ENCODE data around the gene OR5AL1.
"Not testable (repeated sequence)": the region's sequence is repeated elsewhere in the genome, so short reads cannot be mapped to it uniquely, and the experiment has no call there.

The OR5AL1 gene

GRCh38 chr11:56412396-56412795, at the start of gene OR5AL1:
Gene OR5AL1 (plus strand): TSS chr11:56412696.
- Histone ChIP-seq H3K36me3 (ENCODE audit: low read depth) (no peaks in the 10 kb centered on the region), H3K9me3 (ENCODE audit: severe bottlenecking) (no peaks in the 10 kb centered on the region), H3K27me3 (ENCODE audit: insufficient read depth, poor library complexity, severe bottlenecking) (no peaks in the 10 kb centered on the region), H3K4me1 (ENCODE audit: insufficient read depth, poor library complexity, severe bottlenecking) (no peaks in the 10 kb centered on the region), H3K4me3 (ENCODE audit: severe bottlenecking) (no peak within 1 kb of the TSS), H3K27ac (ENCODE audit: poor library complexity, severe bottlenecking) (no peak within 1 kb of the TSS)
- no peak for ATAC-seq (ENCODE audit: low read depth)
- no peak for TF ChIP-seq CTCF (IDR thresholded peaks at IDR 0.05; ENCODE audit: poor library complexity, severe bottlenecking)
- no peak for DNase-seq (ENCODE audit: low spot score)

- Histone ChIP-seq H3K4me1 (ENCODE audit: insufficient read depth, poor library complexity, severe bottlenecking) (no peaks in the 10 kb centered on the region), H3K36me3 (ENCODE audit: low read depth) (no peaks in the 10 kb centered on the region), H3K27me3 (ENCODE audit: insufficient read depth, poor library complexity, severe bottlenecking) (no peaks in the 10 kb centered on the region), H3K27ac (ENCODE audit: poor library complexity, severe bottlenecking) (no peak within 1 kb of the TSS), H3K9me3 (ENCODE audit: severe bottlenecking) (no peaks in the 10 kb centered on the region), H3K4me3 (ENCODE audit: severe bottlenecking) (no peak within 1 kb of the TSS)
- ATAC-seq (ENCODE audit: low read depth) (no peak), DNase-seq (ENCODE audit: low spot score) (no peak)
- no peak for TF ChIP-seq CTCF (IDR thresholded peaks at IDR 0.05; ENCODE audit: poor library complexity, severe bottlenecking)
Measured at GRCh38 chr11:56375324-56375723, 37.2 kb upstream of the OR5AL1 start, which contains the start of gene OR8U1. Gene OR8U1 (plus strand): TSS chr11:56375624. CDS start chr11:56375624, 0 bp downstream.

GRCh38 chr11:56380120-56380519, 32.4 kb upstream of the OR5AL1 start:
- TF ChIP-seq CTCF (IDR thresholded peaks at IDR 0.05; ENCODE audit: poor library complexity, severe bottlenecking): no peak
- Histone ChIP-seq H3K27me3 (ENCODE audit: insufficient read depth, poor library complexity, severe bottlenecking) (no peaks in the 10 kb centered on the region), H3K4me3 (ENCODE audit: severe bottlenecking) (no peak overlapping the region), H3K27ac (ENCODE audit: poor library complexity, severe bottlenecking) (no peak overlapping the region), H3K36me3 (ENCODE audit: low read depth) (no peaks in the 10 kb centered on the region), H3K9me3 (ENCODE audit: severe bottlenecking) (no peaks in the 10 kb centered on the region), H3K4me1 (ENCODE audit: insufficient read depth, poor library complexity, severe bottlenecking) (no peaks in the 10 kb centered on the region)
- no peak for ATAC-seq (ENCODE audit: low read depth)
- DNase-seq (ENCODE audit: low spot score): no peak

- H3K36me3 ChIP-seq (ENCODE audit: low read depth): no peaks in the 10 kb centered on the region
- no peak overlapping the region for H3K4me3 ChIP-seq (ENCODE audit: severe bottlenecking)
- DNase-seq (ENCODE audit: low spot score) (no peak), ATAC-seq (ENCODE audit: low read depth) (no peak)
- no peaks in the 10 kb centered on the region for H3K9me3 ChIP-seq (ENCODE audit: severe bottlenecking)
- no peaks in the 10 kb centered on the region for H3K27me3 ChIP-seq (ENCODE audit: insufficient read depth, poor library complexity, severe bottlenecking)
- no peaks in the 10 kb centered on the region for H3K4me1 ChIP-seq (ENCODE audit: insufficient read depth, poor library complexity, severe bottlenecking)
- H3K27ac ChIP-seq (ENCODE audit: poor library complexity, severe bottlenecking): no peak overlapping the region
- no peak for TF ChIP-seq CTCF (IDR thresholded peaks at IDR 0.05; ENCODE audit: poor library complexity, severe bottlenecking)
Measured at GRCh38 chr11:56394381-56394780, 18.1 kb upstream of the OR5AL1 start.

- H3K27me3 ChIP-seq (ENCODE audit: insufficient read depth, poor library complexity, severe bottlenecking): no peaks in the 10 kb centered on the region
- no peaks in the 10 kb centered on the region for H3K36me3 ChIP-seq (ENCODE audit: low read depth)
- no peak overlapping the region for H3K4me3 ChIP-seq (ENCODE audit: severe bottlenecking)
- no peak for TF ChIP-seq CTCF (IDR thresholded peaks at IDR 0.05; ENCODE audit: poor library complexity, severe bottlenecking)
- no peak for DNase-seq (ENCODE audit: low spot score)
- H3K9me3 ChIP-seq (ENCODE audit: severe bottlenecking): no peaks in the 10 kb centered on the region
- no peaks in the 10 kb centered on the region for H3K4me1 ChIP-seq (ENCODE audit: insufficient read depth, poor library complexity, severe bottlenecking)
- ATAC-seq (ENCODE audit: low read depth): no peak
- no peak overlapping the region for H3K27ac ChIP-seq (ENCODE audit: poor library complexity, severe bottlenecking)
Measured at GRCh38 chr11:56396047-56396446, 16.4 kb upstream of the OR5AL1 start.

GRCh38 chr11:56401858-56402461, 10.5 kb upstream of the OR5AL1 start:
- H3K27ac ChIP-seq (ENCODE audit: poor library complexity, severe bottlenecking); H3K4me3 ChIP-seq (ENCODE audit: severe bottlenecking); DNase-seq (ENCODE audit: low spot score); H3K4me1 ChIP-seq (ENCODE audit: insufficient read depth, poor library complexity, severe bottlenecking); H3K9me3 ChIP-seq (ENCODE audit: severe bottlenecking); ATAC-seq (ENCODE audit: low read depth); H3K36me3 ChIP-seq (ENCODE audit: low read depth); H3K27me3 ChIP-seq (ENCODE audit: insufficient read depth, poor library complexity, severe bottlenecking): not testable (repeated sequence)
